ENCODE results near the gene KCNK16. TPM values are rescaled to one million over a fixed set of nuclear protein-coding genes. Genes with fewer than 3 reads are reported as not detected.

Gene KCNK16
- not detected for polyA plus RNA-seq (ENCODE audit: insufficient read length in 3 of 3)
- long read RNA-seq, donor 1 = 0 reads
- long read RNA-seq, donor 2 = 0 reads
- long read RNA-seq, donor 3 = 0 reads
- long read RNA-seq, donor 4 = 0 reads
- long read RNA-seq, donor 5 = 0 reads
- long read RNA-seq, donor 6 = 0 reads
- long read RNA-seq, donor 7 = 0 reads
- long read RNA-seq, donor 8 = 0 reads
- long read RNA-seq, donor 9 = 0 reads
- long read RNA-seq, donor 10 = 0 reads
- long read RNA-seq, donor 11 = 0 reads
- long read RNA-seq, donor 12 = 0 reads
- long read RNA-seq, donor 13 = 0 reads
- long read RNA-seq, donor 14 = 0 reads
- long read RNA-seq, donor 15, partial matches to known transcripts = 0 of 4 reads
- long read RNA-seq, donor 15, other reads (novel, unspliced or antisense) = 0 of 4 reads
- long read RNA-seq, donor 16 = 0 reads

DNA sequence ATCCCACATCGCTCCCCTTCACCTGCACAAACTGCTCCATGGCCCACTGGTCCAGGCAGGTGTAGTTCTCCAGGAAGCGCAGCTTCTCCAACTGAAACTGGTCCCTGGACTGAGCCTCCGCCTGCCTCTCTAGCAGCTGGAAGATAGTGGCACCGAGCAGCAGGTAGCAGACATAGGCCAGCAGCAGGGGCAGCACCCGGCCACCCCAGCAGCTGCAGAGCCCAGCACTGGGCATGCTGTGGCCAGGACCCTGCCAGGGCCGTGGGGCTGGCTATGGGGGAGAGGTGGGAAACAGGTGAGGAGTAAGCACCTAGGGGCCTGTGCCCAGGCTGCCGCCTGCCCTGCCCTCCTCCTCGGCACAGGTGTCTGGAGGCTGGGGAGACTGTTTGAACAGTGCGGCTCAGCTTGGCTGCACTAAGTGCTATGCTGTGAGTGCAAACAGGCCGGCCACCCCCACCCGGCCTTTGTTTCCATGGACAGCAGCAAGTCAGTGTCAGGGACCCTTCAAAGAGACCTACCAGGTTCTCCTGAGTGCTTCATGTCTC, at the start of gene KCNK16:
Gene KCNK16 (minus strand): TSS at position 397 of the 545 bp plus-strand sequence. CDS start 162 bp downstream, at position 235.
- DNase-seq = no peak

DNA sequence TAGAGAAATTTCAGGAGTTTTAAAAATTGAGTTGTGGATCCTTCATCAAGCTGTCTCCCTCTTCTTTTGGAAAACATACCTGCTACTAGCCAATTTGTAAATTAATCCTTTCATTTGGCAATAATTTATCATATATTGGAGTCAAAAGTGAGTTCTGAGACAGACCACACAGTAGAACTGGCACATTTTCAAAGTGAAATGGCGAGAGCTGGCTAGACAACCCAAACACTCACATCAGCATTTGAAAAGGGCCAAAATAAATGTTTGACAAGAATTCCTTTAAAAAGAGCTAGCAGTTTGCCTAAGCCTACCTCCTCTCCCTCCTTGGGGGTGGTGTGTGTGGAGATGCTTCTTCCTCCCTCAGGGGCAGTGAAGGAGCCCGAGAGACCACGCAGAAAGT, 47.9 kb upstream of the KCNK16 start:
- no peak for DNase-seq

DNA sequence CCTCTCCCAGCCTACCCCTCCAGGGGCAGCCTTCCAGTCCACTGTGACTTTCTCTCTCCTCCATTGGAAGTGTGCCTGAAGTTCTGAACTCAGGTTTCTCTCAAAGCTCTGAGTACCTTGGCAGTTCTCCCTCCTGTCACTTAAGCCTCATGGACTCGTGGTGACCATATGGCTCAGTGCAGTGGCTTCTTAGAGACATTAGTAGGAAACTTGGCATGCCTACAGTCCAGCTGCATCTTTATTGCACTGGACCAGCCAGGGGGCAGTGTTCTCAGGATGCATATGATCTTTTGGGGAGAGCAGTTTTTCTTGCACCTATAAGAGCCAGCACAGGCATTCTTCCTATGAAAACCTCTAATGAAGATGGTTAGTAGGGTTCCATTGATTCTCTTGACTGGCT, 47.5 kb upstream of the KCNK16 start:
- no peak for DNase-seq

DNA sequence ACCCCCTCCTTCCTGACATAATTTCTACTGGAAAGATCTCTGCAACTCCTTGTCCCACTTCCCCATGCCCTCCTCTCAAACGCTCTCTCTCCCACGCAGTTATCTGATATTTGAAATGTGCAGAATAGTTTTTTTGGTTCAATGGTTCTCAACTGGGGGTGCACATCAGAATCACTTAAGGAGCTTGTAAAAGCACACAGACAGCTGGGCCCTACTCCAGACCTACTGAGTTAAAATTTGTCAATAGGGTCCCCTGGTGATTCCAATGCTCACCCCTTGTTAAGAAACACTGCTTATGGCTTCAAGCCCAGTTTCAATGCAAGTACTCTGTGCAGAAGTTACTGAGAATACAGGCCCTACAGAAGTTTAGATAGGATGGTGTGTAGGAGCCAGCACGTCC, 45.2 kb upstream of the KCNK16 start:
- no peak for DNase-seq

DNA sequence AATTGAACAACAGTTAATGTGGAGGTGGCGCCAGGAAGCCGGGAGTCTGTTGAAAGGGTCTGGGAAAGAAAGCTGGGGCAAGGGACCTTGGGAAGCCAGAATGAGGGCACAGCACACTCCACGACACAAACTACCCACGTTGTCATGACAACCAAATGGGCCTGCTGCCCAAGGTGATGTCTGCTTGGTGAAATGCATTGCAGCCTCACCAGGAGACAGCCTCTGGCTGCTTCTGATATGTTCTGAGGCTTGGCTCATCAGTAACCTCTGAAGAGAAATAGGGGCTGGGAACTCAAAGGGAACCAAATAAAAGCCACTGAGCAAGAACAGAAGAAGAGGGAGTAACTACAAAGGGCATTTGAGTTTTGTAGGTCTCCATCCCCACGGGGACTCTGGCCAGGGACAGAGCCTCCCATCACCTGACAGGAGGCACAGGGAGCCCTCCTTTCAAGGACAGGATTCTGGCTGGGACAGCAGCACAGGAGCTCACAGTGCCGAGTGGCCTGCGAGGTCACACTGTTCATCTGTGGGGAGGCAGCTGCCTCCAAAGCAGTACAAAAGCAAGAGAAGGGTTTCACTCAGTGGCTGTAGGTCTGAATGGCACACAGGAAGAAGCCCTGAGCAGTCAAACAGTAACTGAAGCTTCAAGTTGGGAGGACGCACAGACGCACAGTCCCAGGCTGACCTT, 44.6 kb upstream of the KCNK16 start:
- DNase-seq = no peak

DNA sequence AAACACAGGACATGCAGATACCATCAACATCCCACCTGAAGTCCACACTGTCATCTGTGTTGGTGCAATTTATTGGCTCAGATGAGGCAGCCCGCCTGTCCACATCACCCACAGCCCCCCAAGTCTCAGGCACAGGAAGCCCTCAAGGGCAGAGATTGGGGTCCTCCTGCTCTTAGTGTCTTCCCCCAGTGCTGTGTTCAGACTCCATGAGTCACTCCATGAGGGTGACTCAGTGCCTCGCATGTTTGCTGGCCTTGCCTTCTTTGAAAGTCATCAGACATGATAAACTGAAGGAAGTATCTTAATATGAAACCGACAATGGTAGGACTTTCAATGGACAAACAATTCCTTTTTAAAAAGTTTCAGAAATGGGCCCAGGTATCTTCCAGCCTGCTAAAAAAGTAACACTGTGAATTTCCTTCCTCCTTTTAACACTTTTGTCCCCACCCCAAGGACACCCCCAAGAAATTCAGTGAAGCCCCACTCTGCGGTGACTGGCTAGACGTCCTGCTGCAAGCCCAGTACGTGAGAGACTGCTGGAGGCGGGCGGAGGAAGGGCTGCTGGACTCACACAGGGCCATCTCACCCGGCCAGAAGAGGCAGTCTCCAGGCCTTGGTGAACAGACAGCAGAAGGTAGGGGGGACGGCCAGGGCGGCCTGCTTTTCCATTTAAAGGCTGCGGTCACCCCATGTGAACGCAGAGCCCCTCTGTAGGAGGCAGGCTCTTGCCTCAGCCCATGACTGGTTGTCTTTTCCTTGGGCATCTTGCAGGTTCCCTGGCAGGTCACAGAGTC, 43.0 kb upstream of the KCNK16 start:
- DNase-seq = no peak

DNA sequence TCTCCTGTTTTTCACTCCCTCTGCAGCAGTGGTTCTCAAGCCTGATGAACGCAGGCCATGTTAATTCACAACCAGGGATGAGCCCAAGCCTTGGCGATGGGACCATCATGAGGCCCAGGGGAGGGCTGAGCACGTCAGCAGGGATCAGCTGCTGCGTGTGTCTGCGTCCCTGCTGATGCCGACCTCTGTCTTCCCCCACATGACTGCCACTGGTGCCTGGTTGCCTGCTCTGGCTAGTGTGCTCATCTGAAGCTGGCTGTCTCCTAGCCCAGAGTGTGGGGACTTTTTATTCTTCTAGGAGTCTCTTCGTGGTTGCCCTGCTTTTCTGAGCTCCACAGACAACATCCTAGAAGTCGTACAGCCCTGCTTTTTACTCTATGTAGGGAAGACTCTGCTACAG, 40.8 kb upstream of the KCNK16 start:
- no peak for DNase-seq

DNA sequence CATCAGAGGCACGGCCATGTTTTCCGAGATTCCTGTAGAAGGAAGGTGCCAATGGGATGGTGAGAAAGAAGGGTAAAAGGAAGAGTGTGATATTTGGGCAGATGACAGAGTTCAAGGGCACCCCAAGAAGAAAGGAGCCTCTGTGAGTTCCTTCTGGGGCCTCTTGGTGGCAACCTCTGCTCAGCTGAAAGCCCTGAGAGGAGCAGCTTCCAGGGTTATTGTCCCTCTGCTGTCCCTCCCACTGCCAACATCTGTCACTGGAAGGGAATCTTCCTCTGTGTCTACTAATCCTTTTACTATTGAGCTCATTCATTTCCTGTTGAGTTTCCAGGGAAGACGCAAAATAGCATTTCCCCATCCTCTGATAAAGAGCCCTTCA, 40.0 kb upstream of the KCNK16 start:
- DNase-seq = no peak

DNA sequence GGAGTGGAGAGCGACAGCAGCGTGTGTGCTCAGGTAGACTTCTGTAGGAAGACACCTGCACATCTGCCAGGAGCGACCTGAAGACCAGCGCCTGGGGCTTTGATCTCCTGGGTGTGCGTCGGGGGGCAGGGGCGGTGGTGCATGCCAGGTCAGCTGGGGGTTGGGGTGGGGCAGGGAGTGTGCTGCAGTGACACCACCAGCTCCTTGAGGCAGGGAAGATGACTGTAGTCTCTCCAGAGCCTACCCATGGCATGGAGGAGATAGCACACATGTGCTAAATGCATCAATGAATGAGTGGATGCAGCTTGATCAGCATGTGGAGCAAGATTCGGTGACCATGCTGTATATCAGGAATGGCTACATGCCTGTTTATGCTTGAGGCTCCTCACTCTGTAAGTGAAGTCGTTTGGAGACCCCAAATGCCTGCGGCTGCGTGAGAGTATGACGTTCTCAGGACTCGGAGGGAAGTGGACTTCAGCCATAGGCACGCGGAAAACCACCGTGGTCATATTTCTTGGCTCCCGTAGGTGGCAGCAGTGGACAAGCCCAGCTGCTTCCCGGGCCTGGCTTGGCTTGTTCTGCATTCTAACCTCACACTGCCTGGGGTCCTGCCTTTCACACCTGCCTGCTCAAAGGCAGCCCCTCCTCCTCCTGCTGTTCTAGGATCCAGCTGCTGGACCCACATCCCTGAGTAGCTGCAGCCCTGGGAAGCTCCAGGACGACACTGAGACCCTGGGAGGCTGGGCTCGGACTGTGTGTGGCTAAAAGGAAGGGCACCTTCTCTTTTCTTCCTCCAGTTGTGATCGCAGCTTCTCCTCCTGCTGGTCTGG, 39.4 kb upstream of the KCNK16 start:
- DNase-seq = peak; percentile 78

DNA sequence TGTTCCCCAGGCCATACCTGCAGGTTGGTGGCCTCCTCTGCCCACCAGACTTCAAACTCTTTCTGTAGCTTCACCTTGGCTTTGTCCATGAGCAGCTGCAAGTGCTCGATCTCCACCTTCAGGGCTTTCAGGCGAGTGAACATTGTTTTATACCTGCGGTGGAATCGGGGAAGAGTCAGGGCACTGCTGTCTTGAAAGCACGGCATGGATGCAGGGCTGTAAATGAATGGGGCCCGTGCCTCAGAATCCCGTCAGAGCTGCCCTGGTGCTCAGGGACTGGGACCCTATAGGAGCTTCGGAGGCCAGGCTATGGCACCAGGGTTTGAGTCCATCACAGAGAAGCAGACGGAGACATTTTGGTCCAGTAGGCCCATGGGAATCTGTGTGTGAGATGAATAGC, 37.9 kb upstream of the KCNK16 start:
- no peak for DNase-seq

DNA sequence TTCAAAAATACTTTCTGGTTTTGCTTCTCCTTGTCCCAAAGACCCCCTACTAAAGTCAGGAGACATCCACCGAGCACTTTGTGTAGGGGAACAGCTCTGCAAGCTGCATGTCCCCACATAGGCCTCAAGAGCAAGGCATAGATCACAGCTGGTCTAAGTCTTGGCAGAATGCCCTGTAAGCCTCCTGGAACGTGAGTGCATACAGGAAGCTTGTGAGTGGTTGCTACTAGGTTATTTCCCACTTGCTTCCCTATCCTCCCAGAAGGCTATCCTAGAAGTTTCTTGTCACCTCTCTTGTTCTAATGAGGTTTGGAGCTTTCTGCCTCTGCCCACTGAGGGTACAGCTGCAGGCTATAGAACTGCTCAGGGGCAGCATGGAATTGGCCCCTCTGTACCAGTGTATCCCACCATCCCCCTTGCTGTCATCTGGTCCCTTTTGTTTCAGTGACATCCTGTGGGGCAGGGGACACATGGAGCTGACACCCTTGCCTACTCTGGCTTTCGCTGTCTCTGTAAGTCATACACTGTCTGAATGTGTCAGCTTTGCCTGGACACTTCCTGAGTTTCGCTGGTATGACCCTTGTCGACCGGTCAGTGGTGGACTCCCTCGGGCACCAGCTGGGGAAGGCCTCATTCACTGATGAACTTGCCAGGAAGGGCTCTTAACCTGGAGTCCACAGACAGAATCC, 35.6 kb upstream of the KCNK16 start:
- peak; percentile 60 for DNase-seq

DNA sequence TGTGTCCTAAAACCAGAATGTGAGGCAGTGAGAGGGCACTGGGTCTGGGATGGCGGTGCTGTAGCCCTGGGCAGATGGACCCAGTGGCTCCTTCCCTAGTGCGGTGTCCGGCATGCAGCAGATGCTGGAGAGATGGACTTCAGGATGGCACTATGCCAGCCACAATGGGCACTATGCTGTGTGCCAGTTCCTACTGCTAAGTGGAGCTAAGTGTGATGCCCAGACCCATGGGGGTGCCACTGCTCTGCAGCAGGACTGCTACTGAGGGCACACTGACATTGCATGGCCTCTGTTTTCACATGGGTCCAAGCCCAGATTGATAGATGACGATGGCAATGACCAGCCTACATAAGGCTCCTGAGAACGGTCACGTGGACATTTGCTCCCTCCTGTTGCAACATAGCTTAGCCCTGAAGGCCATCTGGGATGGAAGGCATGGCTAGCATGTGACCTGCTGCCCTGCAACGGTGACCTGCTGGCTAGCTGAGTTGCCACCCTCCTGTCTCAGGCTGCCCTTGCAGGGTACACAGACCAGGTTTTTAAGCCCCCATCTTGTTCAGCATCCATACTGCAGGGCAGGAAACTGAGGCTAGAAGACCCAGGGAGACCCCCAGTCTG, 31.3 kb upstream of the KCNK16 start:
- no peak for DNase-seq

DNA sequence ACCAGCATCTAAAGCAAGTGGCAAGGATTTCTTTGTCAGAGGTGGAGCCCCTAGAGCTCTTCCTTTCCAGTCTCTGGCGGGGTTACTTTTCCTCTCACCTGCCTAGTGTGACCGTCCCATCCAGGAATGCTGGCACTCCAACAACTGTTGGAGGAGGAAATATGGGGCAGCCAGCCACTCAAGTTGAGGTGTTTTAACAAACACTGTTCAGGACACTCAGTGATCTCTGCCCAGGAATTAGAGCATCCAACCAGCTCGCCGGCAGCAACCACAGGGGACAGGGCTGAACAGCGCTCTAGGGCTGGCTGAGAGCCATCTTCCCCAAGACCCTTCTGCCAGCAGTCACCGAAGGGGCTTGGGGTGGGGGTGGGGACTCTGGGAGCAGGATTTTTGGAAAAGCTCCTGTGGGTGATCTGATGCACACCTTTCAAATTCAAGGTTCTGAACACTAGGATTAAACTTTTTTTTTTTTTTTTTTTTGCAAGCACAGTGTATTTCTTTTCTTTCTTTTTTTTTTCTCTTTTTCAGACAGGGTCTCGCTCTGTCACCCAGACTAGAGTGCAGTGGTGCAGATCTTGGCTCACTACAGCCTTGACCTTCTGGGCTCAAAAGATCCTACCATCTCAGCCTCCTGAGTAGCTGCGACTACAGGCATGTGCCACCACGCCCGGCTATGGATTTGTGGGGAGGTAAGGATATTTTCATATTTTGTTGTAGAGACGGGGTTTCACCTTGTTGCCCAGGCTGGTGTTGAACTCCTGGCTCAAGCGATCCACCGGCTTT, 28.4 kb upstream of the KCNK16 start:
- DNase-seq = no peak

DNA sequence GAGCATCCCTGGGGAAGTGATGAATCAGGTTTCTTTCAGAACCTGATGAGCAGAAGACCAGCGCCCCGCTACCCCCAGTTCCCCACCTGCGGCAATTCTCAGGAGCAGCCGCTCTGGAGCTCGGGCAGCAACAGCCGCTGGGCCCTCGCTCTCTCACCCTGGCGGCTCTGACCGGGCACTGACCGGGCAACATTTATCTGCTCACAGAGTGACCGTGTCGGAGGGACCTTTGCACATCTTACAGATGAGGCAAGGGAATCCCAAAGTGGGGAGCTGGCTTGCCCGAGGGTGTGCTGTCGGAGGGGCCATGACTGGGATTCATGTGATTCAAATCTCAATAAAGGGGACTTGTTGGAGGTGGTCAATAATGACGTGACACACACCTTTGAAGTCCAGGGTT, 26.2 kb upstream of the KCNK16 start:
- no peak for DNase-seq

DNA sequence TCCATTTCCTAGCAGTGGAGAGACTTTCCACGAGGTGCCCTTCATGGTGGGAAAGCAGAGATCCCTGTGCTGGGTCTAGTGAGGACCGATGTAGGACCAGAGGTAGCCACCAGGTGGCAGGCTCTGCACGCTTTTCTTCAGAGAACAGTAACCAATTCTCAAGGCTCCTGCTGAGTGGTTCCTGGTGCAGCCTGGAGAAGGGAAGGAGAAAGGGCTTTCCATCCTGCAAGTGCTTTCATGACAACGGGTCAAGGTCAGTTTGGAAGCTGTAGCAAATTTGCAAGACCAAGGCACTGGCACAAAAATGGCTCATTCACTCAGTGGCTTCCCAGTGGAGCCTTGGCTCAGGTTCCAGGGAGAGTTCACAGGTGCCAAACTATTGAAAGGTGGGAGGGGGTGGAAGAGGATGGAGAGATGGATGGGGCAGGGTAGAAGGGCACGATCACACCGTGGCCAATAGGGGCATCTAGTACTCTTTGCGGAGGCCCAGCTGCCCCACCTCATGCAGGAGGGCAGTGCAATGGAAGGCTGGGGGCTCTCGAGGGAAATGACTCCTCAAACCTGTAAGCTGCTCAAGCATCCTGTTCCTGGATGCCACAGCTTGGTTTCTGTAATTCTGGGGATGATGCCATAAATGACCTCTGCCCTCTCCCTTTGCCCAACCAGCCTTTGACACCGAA, 25.5 kb upstream of the KCNK16 start:
- DNase-seq = peak; percentile 64

DNA sequence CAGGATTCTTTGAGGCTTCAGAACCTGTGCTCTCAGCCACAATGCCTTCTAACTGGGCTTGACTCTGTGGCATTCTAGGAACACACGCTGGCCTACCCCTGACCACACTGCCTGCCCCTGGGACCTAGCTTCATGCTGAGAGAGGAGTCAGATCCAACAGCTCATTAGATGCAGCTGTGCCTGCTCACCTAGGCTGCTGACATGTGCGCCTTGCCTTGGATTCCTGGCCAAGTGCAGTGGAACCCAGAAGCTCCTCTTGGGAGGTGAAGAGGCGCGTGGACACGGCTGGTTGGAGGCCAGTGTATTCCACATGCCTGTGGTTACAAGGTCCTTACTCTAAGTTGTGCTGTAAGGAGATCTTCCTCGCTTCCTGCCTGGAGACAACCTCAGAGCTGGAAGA, 24.7 kb upstream of the KCNK16 start:
- no peak for DNase-seq

DNA sequence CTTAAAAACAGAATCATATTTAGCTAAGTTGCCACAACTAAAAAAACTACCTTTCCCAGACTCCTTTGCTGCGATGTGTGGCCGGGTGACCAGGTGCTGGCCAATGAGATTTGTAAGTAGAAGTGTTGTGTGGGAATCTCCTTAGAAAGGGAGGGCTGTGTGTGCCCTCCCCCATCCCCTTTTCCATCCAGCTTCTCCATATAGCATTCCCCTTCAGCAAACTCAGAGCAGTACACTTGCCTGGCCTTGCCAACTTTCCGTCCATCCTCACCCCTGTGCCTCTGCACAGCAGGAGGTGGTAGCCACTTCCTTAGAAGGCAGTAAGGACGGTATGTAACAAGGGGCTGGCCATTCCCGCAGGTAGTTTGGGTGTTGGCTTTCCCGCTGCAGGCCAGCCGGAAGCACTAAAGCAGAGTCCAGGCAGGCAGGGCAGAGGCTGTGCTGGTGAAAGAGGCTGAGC, 22.3 kb upstream of the KCNK16 start:
- no peak for DNase-seq

DNA sequence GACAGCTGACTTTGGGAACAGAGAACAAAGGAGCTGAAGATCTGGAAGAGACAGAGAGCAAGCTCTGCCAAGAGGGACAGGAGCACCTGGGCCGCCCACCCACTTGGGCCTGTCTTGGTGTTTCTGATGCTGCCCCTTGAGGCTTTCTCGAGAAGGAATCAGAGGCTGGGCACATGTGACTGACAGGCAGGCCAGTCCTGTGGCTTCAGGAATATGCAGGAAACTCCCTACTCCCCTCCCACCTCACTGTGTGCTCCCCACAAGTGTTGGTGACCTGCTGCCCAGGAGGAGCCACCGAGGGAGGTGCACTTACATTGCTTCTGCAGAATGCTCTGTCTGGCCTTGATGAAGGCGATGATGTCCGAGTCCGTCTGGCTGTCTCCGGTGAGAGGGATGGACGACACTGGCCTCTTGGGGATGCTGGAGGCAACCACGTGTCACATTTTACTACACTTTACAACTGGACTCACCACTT, 20.9 kb upstream of the KCNK16 start:
- DNase-seq = no peak
